K562 treated with DMSO at 1 percent for 48 hours (cell line): Measurements from ENCODE around the gene ALG3. TPM values are rescaled to one million over a fixed set of nuclear protein-coding genes. Genes with fewer than 3 reads are reported as not detected.

Experiments used
- total RNA-seq: library from RNA; unstranded; fragments of 300-600 nt; gene quantifications from 2 replicates; pipeline ENCODE4 v1.2.3, GENCODE V29; 2022; ENCODE audit warnings: low replicate concordance; ENCODE audit errors: extremely low read depth

The ALG3 gene
- total RNA-seq: not detected in 2 replicates

GRCh38 chr3:184248454-184249411 lies at the start of gene ALG3:
Gene ALG3 (minus strand): TSS chr3:184248962. CDS start chr3:184248940, 22 bp downstream.

GRCh38 chr3:184275961-184276910 lies 27.5 kb upstream of the ALG3 start, which contains the start of gene ECE2:
Gene ECE2 (plus strand): TSS chr3:184276022. CDS start chr3:184276154, 132 bp downstream.

GRCh38 chr3:184261270-184261853 lies 12.6 kb upstream of the ALG3 start, which contains the start of gene CAMK2N2:
Gene CAMK2N2 (minus strand): TSS chr3:184261553. CDS start chr3:184261285, 268 bp downstream.

GRCh38 chr3:184249412-184250166 lies 827 bp upstream of the ALG3 start, which contains the start of gene EEF1AKMT4:
Gene EEF1AKMT4 (plus strand): TSS chr3:184249672. CDS start chr3:184249695, 23 bp downstream.

GRCh38 chr3:184229394-184230080 lies 19.2 kb downstream of the ALG3 start, which contains the start of gene VWA5B2:
Gene VWA5B2 (plus strand): TSS chr3:184229585. CDS start chr3:184230529, 944 bp downstream.

Other genes starting within 250 kb of the ALG3 start
- gene ABCC5, start 231.1 kb downstream of the ALG3 start, total RNA-seq: not detected in 2 replicates
- not detected in 2 replicates for gene HTR3D, start 217.2 kb downstream of the ALG3 start, total RNA-seq
- not detected in 2 replicates for gene HTR3C, start 195.9 kb downstream of the ALG3 start, total RNA-seq
- gene HTR3E, start 151.9 kb downstream of the ALG3 start, total RNA-seq: not detected in 2 replicates
- not detected in 2 replicates for gene EIF2B5, start 113.6 kb downstream of the ALG3 start, total RNA-seq
- not detected in 2 replicates for gene DVL3, start 93.6 kb downstream of the ALG3 start, total RNA-seq
- gene AP2M1, start 74.1 kb downstream of the ALG3 start, total RNA-seq: 892 TPM in 1 of 2 replicates, not detected in the other
- not detected in 2 replicates for gene ABCF3, start 62.8 kb downstream of the ALG3 start, total RNA-seq
- gene VWA5B2, start 19.4 kb downstream of the ALG3 start, total RNA-seq: not detected in 2 replicates
- gene EEF1AKMT4, start 710 bp upstream of the ALG3 start, total RNA-seq: not detected in 2 replicates
- not detected in 2 replicates for gene CAMK2N2, start 12.6 kb upstream of the ALG3 start, total RNA-seq
- not detected in 2 replicates for gene ECE2, start 27.1 kb upstream of the ALG3 start, total RNA-seq
- gene PSMD2, start 50.3 kb upstream of the ALG3 start, total RNA-seq: 440 TPM in 1 of 2 replicates, not detected in the other
- 513 TPM in 1 of 2 replicates, not detected in the other for gene EIF4G1, start 65.6 kb upstream of the ALG3 start, total RNA-seq
- gene FAM131A, start 88.6 kb upstream of the ALG3 start, total RNA-seq: not detected in 2 replicates
- not detected in 2 replicates for gene CLCN2, start 112.6 kb upstream of the ALG3 start, total RNA-seq
- gene POLR2H, start 112.7 kb upstream of the ALG3 start, total RNA-seq: not detected in 2 replicates
- gene THPO, start 129.2 kb upstream of the ALG3 start, total RNA-seq: not detected in 2 replicates
- gene CHRD, start 131.1 kb upstream of the ALG3 start, total RNA-seq: not detected in 2 replicates